Retinal pigment epithelial cell (primary cell): ENCODE results near the gene SIGLEC7.

Experiments
- DNase-seq: peaks from one replicate; pipeline ENCODE4 v3.0.0-alpha.2; 2010; ENCODE audit warnings: low read depth
- H3K4me3 ChIP-seq: 2 replicates; pipeline ENCODE4 v1.5.1; 2011; ENCODE audit warnings: mild to moderate bottlenecking, low read length, control low read depth, moderate library complexity
- TF ChIP-seq, protein P1 (sequence below): conservative IDR thresholded peaks from 2 replicates; pipeline ENCODE4 v1.5.1; 2011; ENCODE audit warnings: low read depth, low read length, control low read depth, inconsistent platforms

SIGLEC7 gene

DNA sequence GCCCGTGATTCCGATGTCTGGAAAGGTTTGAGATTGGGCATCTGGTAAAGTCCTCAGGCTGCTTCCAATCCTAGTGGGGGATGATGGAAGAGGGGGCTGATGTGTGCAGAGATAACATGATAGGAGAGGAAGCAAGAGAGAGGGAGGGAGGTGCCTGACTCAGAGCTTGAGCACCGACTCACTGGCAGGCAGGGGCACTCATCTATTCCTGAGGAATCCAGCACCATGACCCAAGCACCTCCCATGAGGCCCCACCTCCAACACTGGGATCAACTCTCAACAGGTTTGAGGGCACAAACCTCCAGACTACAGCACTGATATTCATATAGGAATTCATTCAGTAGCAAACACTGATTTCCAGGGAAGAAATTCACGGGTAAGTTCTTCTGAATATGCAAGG, 23.0 kb upstream of the SIGLEC7 start:
- no peak for DNase-seq
- TF ChIP-seq, protein P1, sequence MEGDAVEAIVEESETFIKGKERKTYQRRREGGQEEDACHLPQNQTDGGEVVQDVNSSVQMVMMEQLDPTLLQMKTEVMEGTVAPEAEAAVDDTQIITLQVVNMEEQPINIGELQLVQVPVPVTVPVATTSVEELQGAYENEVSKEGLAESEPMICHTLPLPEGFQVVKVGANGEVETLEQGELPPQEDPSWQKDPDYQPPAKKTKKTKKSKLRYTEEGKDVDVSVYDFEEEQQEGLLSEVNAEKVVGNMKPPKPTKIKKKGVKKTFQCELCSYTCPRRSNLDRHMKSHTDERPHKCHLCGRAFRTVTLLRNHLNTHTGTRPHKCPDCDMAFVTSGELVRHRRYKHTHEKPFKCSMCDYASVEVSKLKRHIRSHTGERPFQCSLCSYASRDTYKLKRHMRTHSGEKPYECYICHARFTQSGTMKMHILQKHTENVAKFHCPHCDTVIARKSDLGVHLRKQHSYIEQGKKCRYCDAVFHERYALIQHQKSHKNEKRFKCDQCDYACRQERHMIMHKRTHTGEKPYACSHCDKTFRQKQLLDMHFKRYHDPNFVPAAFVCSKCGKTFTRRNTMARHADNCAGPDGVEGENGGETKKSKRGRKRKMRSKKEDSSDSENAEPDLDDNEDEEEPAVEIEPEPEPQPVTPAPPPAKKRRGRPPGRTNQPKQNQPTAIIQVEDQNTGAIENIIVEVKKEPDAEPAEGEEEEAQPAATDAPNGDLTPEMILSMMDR: no peak
- H3K4me3 ChIP-seq: no peak overlapping the region

DNA sequence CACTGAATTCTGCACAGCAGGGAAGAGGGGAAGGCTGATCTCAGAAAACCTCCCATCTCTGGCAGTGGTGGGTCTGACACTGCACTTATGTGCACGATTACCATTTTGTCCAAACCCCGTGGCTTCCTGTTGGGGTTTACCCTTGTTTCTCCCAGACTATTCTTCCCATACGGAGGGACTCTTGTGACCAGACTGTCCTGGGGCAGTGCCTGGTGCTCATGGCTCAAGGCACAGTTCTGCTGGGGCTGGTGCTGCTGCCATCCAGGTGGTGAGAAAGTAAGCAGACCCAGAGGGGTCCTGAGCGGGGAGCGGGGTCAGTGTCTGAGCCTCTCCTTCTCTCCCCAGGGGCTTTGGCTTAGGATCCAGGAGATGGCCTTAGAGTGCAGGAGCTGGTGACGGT, 22.5 kb upstream of the SIGLEC7 start:
- DNase-seq: no peak
- TF ChIP-seq, protein P1: no peak
- H3K4me3 ChIP-seq: no peak overlapping the region

DNA sequence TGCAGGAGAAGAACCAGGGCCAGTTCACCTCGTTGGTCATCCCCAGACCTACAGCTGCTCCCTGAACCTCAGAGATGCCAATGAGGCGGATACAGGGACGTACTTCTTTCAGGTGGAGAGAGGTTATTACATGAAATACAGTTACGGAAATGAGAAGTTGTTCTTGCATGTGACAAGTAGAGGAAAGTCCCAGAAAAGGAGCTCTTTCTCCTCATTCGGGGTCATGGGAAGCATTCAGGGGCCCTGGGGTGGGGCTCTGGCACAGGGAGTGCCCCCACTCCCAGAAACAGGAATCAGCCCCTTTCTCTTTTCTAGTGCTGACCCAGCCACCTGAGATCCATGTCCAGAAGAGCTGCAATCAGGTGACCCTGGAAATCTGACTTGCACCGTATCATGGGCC, 21.9 kb upstream of the SIGLEC7 start:
- TF ChIP-seq, protein P1: no peak
- H3K4me3 ChIP-seq: no peak overlapping the region
- no peak for DNase-seq

GRCh38 chr19:51121257-51121656, 20.8 kb upstream of the SIGLEC7 start:
- TF ChIP-seq, protein P1: no peak
- no peak for DNase-seq
- no peak overlapping the region for H3K4me3 ChIP-seq

- H3K4me3 ChIP-seq: peak overlapping the region; percentile 6
- TF ChIP-seq, protein P1: no peak
- DNase-seq: no peak
Observed at GRCh38 chr19:51122112-51122981, 19.8 kb upstream of the SIGLEC7 start.

GRCh38 chr19:51123381-51123800, 18.7 kb upstream of the SIGLEC7 start:
- TF ChIP-seq, protein P1: no peak
- no peak for DNase-seq
- no peak overlapping the region for H3K4me3 ChIP-seq

- TF ChIP-seq, protein P1: no peak
- no peak overlapping the region for H3K4me3 ChIP-seq
Observed at GRCh38 chr19:51123802-51124201, 18.3 kb upstream of the SIGLEC7 start.

More at GRCh38 chr19:51123802-51124201, 18.3 kb upstream of the SIGLEC7 start:
- no peak for DNase-seq
